Endothelial cell of umbilical vein (primary cell): ENCODE measurements around the gene PRCC. TPM values are rescaled to one million over a fixed set of nuclear protein-coding genes. Genes with fewer than 3 reads are reported as not detected.
A peak's percentile ranks its signal among the peaks of the same experiment; 100 is the strongest.

Source experiments
- BruUV-seq: library from RNA; stranded (reverse); fragments of 400-500 nt; replicated peaks from 2 replicates; lab custom pipeline; 2021; lab: Mats Ljungman, UMichigan
- CTCF ChIA-PET: fragments of 300-600, 350-600 bp; sonication (Branson Sonifier 250); formaldehyde crosslinking; loops from one replicate; lab custom pipeline; 2021; ENCODE audit warnings: antibody characterized with exemption, inconsistent platforms; lab: Charles Lee
- POLR2A ChIA-PET: fragments of 300-600, 350-600 bp; sonication (Branson Sonifier 250); formaldehyde crosslinking; loops from one replicate; lab custom pipeline; 2021; ENCODE audit warnings: antibody characterized with exemption, inconsistent platforms; lab: Charles Lee
- DNase-seq: peaks from one replicate; pipeline ENCODE4 v3.0.0-alpha.2; 2011; ENCODE audit warnings: low read depth, low spot score
- FAIRE-seq: peaks from 2 replicates; lab custom pipeline; 2011; peaks lifted over from hg19 to GRCh38; lab: Jason Lieb, UNC
- H2AFZ ChIP-seq: 2 replicates; pipeline ENCODE4 v1.6.0; 2012; ENCODE audit warnings: low read depth, low read length, control low read depth, inconsistent platforms
- H3K27ac ChIP-seq: 2 replicates; pipeline ENCODE4 v1.5.1; 2011; ENCODE audit warnings: low read depth, mild to moderate bottlenecking, control low read depth, low read length, moderate library complexity; ENCODE audit not compliant: insufficient read depth
- H3K27me3 ChIP-seq, 2 experiments: 2 replicates each; pipeline versions ENCODE4 v1.6.0 to v1.6.1; 2011; ENCODE audit warnings: low read length in 2 of 2, mixed read lengths in 1 of 2; ENCODE audit not compliant: control insufficient read depth in 2 of 2, insufficient read depth in 2 of 2
- H3K36me3 ChIP-seq, 2 experiments: 2 replicates in 1 of 2; 3 replicates in 1 of 2; pipeline ENCODE4 v1.5.1; 2011; ENCODE audit warnings: low read length in 2 of 2, mild to moderate bottlenecking in 1 of 2, moderate library complexity in 1 of 2; ENCODE audit not compliant: control insufficient read depth in 2 of 2, insufficient read depth in 2 of 2; ENCODE audit errors: extremely low read depth in 1 of 2
- H3K4me1 ChIP-seq: 3 replicates; pipeline ENCODE4 v1.5.1; 2011; ENCODE audit warnings: mild to moderate bottlenecking, low read length; ENCODE audit not compliant: control insufficient read depth, insufficient read depth; ENCODE audit errors: extremely low read depth
- H3K4me2 ChIP-seq: 2 replicates; pipeline ENCODE4 v1.6.1; 2011; ENCODE audit warnings: low read length, control low read depth, mixed read lengths; ENCODE audit not compliant: insufficient read depth
- H3K4me3 ChIP-seq, 3 experiments: fragments of 200-600 bp in 1 of 3; sonication (generic), shearing (Covaris generic) in 1 of 3; replicated peaks in 1 of 3; 2 replicates each; pipeline ENCODE4 v1.5.1; 2011 to 2016; ENCODE audit warnings: control low read depth in 3 of 3, low read length in 3 of 3, mild to moderate bottlenecking in 2 of 3, inconsistent platforms in 1 of 3, low read depth in 1 of 3, moderate library complexity in 1 of 3; ENCODE audit not compliant: insufficient read depth in 1 of 3
- H3K79me2 ChIP-seq: 2 replicates; pipeline ENCODE4 v1.6.0; 2012; ENCODE audit warnings: low read length, inconsistent platforms; ENCODE audit not compliant: control insufficient read depth, insufficient read depth
- H3K9ac ChIP-seq: replicated peaks from 2 replicates; pipeline ENCODE3; 2011; ENCODE audit warnings: low read length, control low read depth; ENCODE audit not compliant: insufficient read depth; ENCODE audit errors: extremely low read depth
- H3K9me1 ChIP-seq: replicated peaks from 3 replicates; pipeline ENCODE4 v1.6.0; 2011; ENCODE audit warnings: mild to moderate bottlenecking, low read length; ENCODE audit not compliant: control insufficient read depth, insufficient read depth; ENCODE audit errors: extremely low read depth
- H3K9me3 ChIP-seq: replicated peaks from 2 replicates; pipeline ENCODE4 v1.5.1; 2012; ENCODE audit warnings: low read length, inconsistent platforms; ENCODE audit not compliant: control insufficient read depth, insufficient read depth
- H4K20me1 ChIP-seq: replicated peaks from 2 replicates; pipeline ENCODE3; 2011; ENCODE audit warnings: mild to moderate bottlenecking, low read length; ENCODE audit not compliant: control insufficient read depth, insufficient read depth; ENCODE audit errors: extremely low read depth
- EZH2 ChIP-seq: IDR thresholded peaks from 2 replicates; pipeline ENCODE4 v1.6.1; 2012; ENCODE audit warnings: borderline replicate concordance, low read depth, mild to moderate bottlenecking, moderate library complexity, low read length, inconsistent platforms; ENCODE audit not compliant: severe bottlenecking
- GATA2 ChIP-seq: IDR thresholded peaks from 2 replicates; pipeline ENCODE4 v1.7.0; 2011; ENCODE audit warnings: low read depth, mild to moderate bottlenecking, moderate library complexity, mixed read lengths, low read length; ENCODE audit not compliant: insufficient read length, insufficient read depth
- MAX ChIP-seq: IDR thresholded peaks from 2 replicates; pipeline ENCODE4 v1.6.1; 2011; ENCODE audit not compliant: insufficient read depth, insufficient read length
- POLR2AphosphoS5 ChIP-seq: IDR thresholded peaks from 2 replicates; pipeline ENCODE4 v1.6.1; 2012; ENCODE audit warnings: low read depth, mild to moderate bottlenecking, control low read depth, low read length, moderate library complexity; ENCODE audit not compliant: insufficient read depth
- dilution Hi-C: fragments of 300-500 bp; cut with MboI; formaldehyde crosslinking; loops from one replicate; pipeline ENCODE4 v1.15.0; 2019; ENCODE audit warnings: low sequenced_read_pairs; ENCODE audit not compliant: extremely low pct_ligation_motif_present
- intact Hi-C: fragments of 100-400 bp; cut with micrococcal nuclease; formaldehyde crosslinking; loops from one replicate; pipeline ENCODE4 v1.10.0; 2022
- polyA plus RNA-seq, 4 experiments: library from polyadenylated mRNA; depleted of rRNA in 3 of 4; stranded (reverse) in 3 of 4; unstranded in 1 of 4; fragments of >200 nt; gene quantifications; 2 replicates each; pipeline versions ENCODE4 v1.2.1 to v1.2.3, GENCODE V29; 2011 to 2012; ENCODE audit warnings: missing spikeins in 1 of 4
- total RNA-seq: library from RNA; stranded (reverse); gene quantifications from 2 replicates; pipeline ENCODE4 v1.2.3, GENCODE V29; 2021

The PRCC gene
- total and polyA plus RNA-seq, 2 donors (not counting 3 experiments of a cell fraction or from before 2014, with no cell fraction given) = 71.5 to 77.4 TPM

- H3K79me2 ChIP-seq = peaks cover 68% of the 10 kb centered on the region
- CTCF ChIA-PET = interaction anchor here (1.3 to 3.9 kb wide), 2 partner anchors 9 to 23 kb away, joined by 4 to 49 read pairs; partner anchors contain the start of genes ISG20L2, METTL25B and MRPL24
- H3K4me3 ChIP-seq = peak overlapping the region; percentile 88 to 94 (median 92)
- DNase-seq (peak; percentile 26), FAIRE-seq (no peak)
- intact Hi-C loops = no loop called here
- peak overlapping the region; percentile 69 for H3K9ac ChIP-seq
- no peaks in the 10 kb centered on the region for H3K36me3 ChIP-seq
- POLR2A ChIA-PET = interaction anchor here (0.6 to 2.3 kb wide), 2 partner anchors 16 to 17 kb away, joined by 8 to 27 read pairs; partner anchors contain the start of gene PRCC
- no peaks in the 10 kb centered on the region for H3K27me3 ChIP-seq
- H3K9me1 ChIP-seq = no peaks in the 10 kb centered on the region
- peak overlapping the region; percentile 76 for H3K4me2 ChIP-seq
- H3K27ac ChIP-seq = peak overlapping the region; percentile 85
- H3K9me3 ChIP-seq = no peaks in the 10 kb centered on the region
- H4K20me1 ChIP-seq = no peaks in the 10 kb centered on the region
- peaks cover 51% of the 10 kb centered on the region for H3K4me1 ChIP-seq
- H2AFZ ChIP-seq = no peak overlapping the region
- no TSS peak for BruUV-seq
- peak; percentile 14 for TF ChIP-seq POLR2AphosphoS5
- no peak for TF ChIP-seq MAX
- TF ChIP-seq EZH2 = no peak
- dilution Hi-C loops = no loop called here
Measured at GRCh38 chr1:156750191-156750672, 17.1 kb upstream of the PRCC start.

- H3K27ac ChIP-seq = peak overlapping the region; percentile 85
- no peak overlapping the region for H2AFZ ChIP-seq
- peak; percentile 36 for TF ChIP-seq POLR2AphosphoS5
- TF ChIP-seq GATA2 = no peak
- H3K4me2 ChIP-seq = peak overlapping the region; percentile 76
- H3K4me1 ChIP-seq = peaks cover 50% of the 10 kb centered on the region
- no peaks in the 10 kb centered on the region for H3K9me1 ChIP-seq
- H3K4me3 ChIP-seq = peak overlapping the region; percentile 88 to 94 (median 92)
- no TSS peak for BruUV-seq
- H3K9me3 ChIP-seq = no peaks in the 10 kb centered on the region
- H3K9ac ChIP-seq = peak overlapping the region; percentile 69
- POLR2A ChIA-PET = interaction anchor here (0.6 to 2.3 kb wide), 3 partner anchors 10 to 17 kb away, joined by 6 to 27 read pairs (median 8); partner anchors contain the start of genes MRPL24 and PRCC
- H4K20me1 ChIP-seq = no peaks in the 10 kb centered on the region
- intact Hi-C loops = loop anchor here (1.0 kb wide), 3 partner anchors 10 to 23 kb away; partner anchors contain the start of genes ISG20L2, METTL25B, MRPL24 and PRCC
- CTCF ChIA-PET = interaction anchor here (0.8 to 3.9 kb wide), 8 partner anchors 10 to 141 kb away, joined by 3 to 49 read pairs (median 14); partner anchors contain the start of genes INSRR, ISG20L2, METTL25B and MRPL24
- H3K79me2 ChIP-seq = peaks cover 62% of the 10 kb centered on the region
- DNase-seq (peak; percentile 40), FAIRE-seq (peak; percentile 31)
- dilution Hi-C loops = no loop called here
- no peaks in the 10 kb centered on the region for H3K27me3 ChIP-seq
- no peaks in the 10 kb centered on the region for H3K36me3 ChIP-seq
Measured at GRCh38 chr1:156750711-156751450, 16.5 kb upstream of the PRCC start.
